H9 (cell line): ENCODE data around the gene RPP14. TPM values are rescaled to one million over a fixed set of nuclear protein-coding genes. Genes with fewer than 3 reads are reported as not detected.

ENCODE experiments used
- DNase-seq: peaks from one replicate; pipeline ENCODE4 v3.0.0-alpha.2; 2017
- H2AFZ ChIP-seq: one replicate; pipeline ENCODE4 v1.6.1; 2013; ENCODE audit warnings: mild to moderate bottlenecking, low read length, control low read depth, moderate library complexity
- H2AK5ac ChIP-seq: 2 replicates; pipeline ENCODE4 v1.6.1; 2013; ENCODE audit warnings: low read length, control low read depth, mixed read lengths; ENCODE audit not compliant: insufficient read length
- H2BK120ac ChIP-seq: one replicate; pipeline ENCODE4 v1.6.1; 2013; ENCODE audit warnings: low read depth, mild to moderate bottlenecking, low read length, control low read depth, inconsistent platforms; ENCODE audit not compliant: poor library complexity, severe bottlenecking
- H2BK12ac ChIP-seq: 2 replicates; pipeline ENCODE4 v1.6.1; 2013; ENCODE audit warnings: low read length, control low read depth, mixed read lengths, low read depth; ENCODE audit not compliant: insufficient read length
- H2BK15ac ChIP-seq: 2 replicates; pipeline ENCODE4 v1.6.1; 2013; ENCODE audit warnings: low read depth, low read length, control low read depth
- H2BK20ac ChIP-seq: one replicate; pipeline ENCODE4 v1.6.1; 2013; ENCODE audit warnings: low read depth, mild to moderate bottlenecking, low read length, control low read depth, inconsistent platforms; ENCODE audit not compliant: poor library complexity, severe bottlenecking
- H2BK5ac ChIP-seq: 2 replicates; pipeline ENCODE4 v1.6.1; 2013; ENCODE audit warnings: low read length, control low read depth, mixed read lengths; ENCODE audit not compliant: insufficient read length
- H3K14ac ChIP-seq: 2 replicates; pipeline ENCODE4 v1.6.1; 2013; ENCODE audit warnings: low read length, control low read depth; ENCODE audit not compliant: insufficient read depth
- H3K18ac ChIP-seq: 2 replicates; pipeline ENCODE4 v1.6.1; 2013; ENCODE audit warnings: low read depth, mild to moderate bottlenecking, mixed read lengths, low read length, control low read depth; ENCODE audit not compliant: insufficient read length
- H3K23ac ChIP-seq: 2 replicates; pipeline ENCODE4 v1.6.1; 2013; ENCODE audit warnings: low read length, control low read depth, mixed read lengths, low read depth; ENCODE audit not compliant: insufficient read length
- H3K23me2 ChIP-seq: 2 replicates; pipeline ENCODE4 v1.6.1; 2013; ENCODE audit warnings: low read depth, mild to moderate bottlenecking, mixed read lengths, low read length, control low read depth; ENCODE audit not compliant: insufficient read length, poor library complexity, severe bottlenecking
- H3K27ac ChIP-seq: 2 replicates; pipeline ENCODE4 v1.5.1; 2013; ENCODE audit warnings: low read length, control low read depth, mixed read lengths, low read depth; ENCODE audit not compliant: insufficient read length
- H3K27me3 ChIP-seq: 2 replicates; pipeline ENCODE4 v1.6.1; 2013; ENCODE audit warnings: low read length, control low read depth, inconsistent platforms; ENCODE audit not compliant: insufficient read depth
- H3K4ac ChIP-seq: 2 replicates; pipeline ENCODE4 v1.6.1; 2013; ENCODE audit warnings: low read depth, mild to moderate bottlenecking, control low read depth, inconsistent platforms, low read length, moderate library complexity
- H3K4me1 ChIP-seq: 2 replicates; pipeline ENCODE4 v1.6.1; 2013; ENCODE audit warnings: low read length, control low read depth, inconsistent platforms; ENCODE audit not compliant: insufficient read depth
- H3K4me2 ChIP-seq: 2 replicates; pipeline ENCODE4 v1.6.1; 2013; ENCODE audit warnings: low read length, control low read depth, mixed read lengths; ENCODE audit not compliant: insufficient read length, insufficient read depth
- H3K56ac ChIP-seq: 2 replicates; pipeline ENCODE4 v1.6.1; 2013; ENCODE audit warnings: low read depth, mild to moderate bottlenecking, mixed read lengths, low read length, control low read depth; ENCODE audit not compliant: insufficient read length
- H3K79me1 ChIP-seq: 2 replicates; pipeline ENCODE4 v1.6.1; 2013; ENCODE audit warnings: low read depth, mild to moderate bottlenecking, moderate library complexity, low read length, control low read depth, inconsistent platforms; ENCODE audit not compliant: insufficient read depth, poor library complexity, severe bottlenecking
- H3K79me2 ChIP-seq: 2 replicates; pipeline ENCODE4 v1.6.1; 2013; ENCODE audit warnings: low read length, control low read depth, inconsistent platforms; ENCODE audit not compliant: insufficient read depth
- H3K9ac ChIP-seq: 2 replicates; pipeline ENCODE4 v1.6.1; 2013; ENCODE audit warnings: low read length, control low read depth, mixed read lengths; ENCODE audit not compliant: insufficient read length; ENCODE audit errors: extremely low read depth
- H3K9me3 ChIP-seq: one replicate; pipeline ENCODE4 v1.6.1; 2013; ENCODE audit warnings: low read depth, low read length, inconsistent platforms; ENCODE audit not compliant: control insufficient read depth
- H3T11ph ChIP-seq: one replicate; pipeline ENCODE4 v1.6.1; 2013; ENCODE audit warnings: mild to moderate bottlenecking, low read length, control low read depth, inconsistent platforms
- H4K20me1 ChIP-seq: one replicate; pipeline ENCODE4 v1.6.1; 2013; ENCODE audit not compliant: control insufficient read depth, insufficient read length, insufficient read depth
- H4K5ac ChIP-seq: 2 replicates; pipeline ENCODE4 v1.6.1; 2013; ENCODE audit warnings: low read depth, mild to moderate bottlenecking, mixed read lengths, low read length, control low read depth; ENCODE audit not compliant: insufficient read length
- H4K8ac ChIP-seq: replicated peaks from 2 replicates; pipeline ENCODE4 v1.6.1; 2013; ENCODE audit warnings: low read length, control low read depth, mixed read lengths, low read depth; ENCODE audit not compliant: insufficient read length
- H4K91ac ChIP-seq: 2 replicates; pipeline ENCODE4 v1.6.1; 2013; ENCODE audit warnings: low read depth, mild to moderate bottlenecking, moderate library complexity, mixed read lengths, low read length, control low read depth; ENCODE audit not compliant: insufficient read length
- H3K27ac Mint-ChIP-seq, 3 experiments: 2 replicates in 2 of 3; 3 replicates in 1 of 3; pipeline ENCODE4 v1.8.0; 2020 to 2021; ENCODE audit warnings: mixed read lengths in 3 of 3, mild to moderate bottlenecking in 1 of 3, moderate library complexity in 1 of 3
- H3K27me3 Mint-ChIP-seq: 2 replicates; pipeline ENCODE4 v1.8.0; 2021; ENCODE audit warnings: low read depth, mild to moderate bottlenecking, moderate library complexity, mixed read lengths
- H3K36me3 Mint-ChIP-seq, 3 experiments: 2 replicates in 2 of 3; 3 replicates in 1 of 3; pipeline ENCODE4 v1.8.0; 2020 to 2021; ENCODE audit warnings: low read depth in 3 of 3, mixed read lengths in 3 of 3; ENCODE audit not compliant: insufficient read depth in 1 of 3
- H3K4me1 Mint-ChIP-seq, 2 experiments: 2 replicates each; pipeline ENCODE4 v1.8.0; 2020; ENCODE audit warnings: mixed read lengths in 2 of 2
- H3K4me3 Mint-ChIP-seq, 2 experiments: 2 replicates in 1 of 2; 3 replicates in 1 of 2; pipeline ENCODE4 v1.8.0; 2020 to 2021; ENCODE audit warnings: mild to moderate bottlenecking in 2 of 2, mixed read lengths in 2 of 2, moderate library complexity in 1 of 2
- H3K9me3 Mint-ChIP-seq, 2 experiments: 2 replicates in 1 of 2; 3 replicates in 1 of 2; pipeline ENCODE4 v1.8.0; 2020; ENCODE audit warnings: mild to moderate bottlenecking in 2 of 2, mixed read lengths in 2 of 2, moderate library complexity in 1 of 2
- WGBS: extraction: QIAGEN DNeasy Blood & Tissue Kit; methylation state at CpG from one replicate; pipeline ENCODE4 v1.1.7; 2013; ENCODE audit warnings: missing lambda C conversion rate, low lambda C conversion rate, mixed read lengths; ENCODE audit not compliant: insufficient read length; ENCODE audit errors: extremely low coverage; 5-methylcytosine and 5-hydroxymethylcytosine counted together
- total RNA-seq: library from RNA; stranded (reverse); gene quantifications from 2 replicates; pipeline ENCODE4 v1.2.1, GENCODE V29; 2021
- TF ChIP-seq, protein P1 (sequence below): fragments of 200-600 bp; sonication (generic); conservative IDR thresholded peaks from 3 replicates; pipeline ENCODE4 v1.8.0; 2021; ENCODE audit warnings: antibody characterized with exemption, mild to moderate bottlenecking

Gene RPP14
- total RNA-seq, 1 experiment from 2014 or later = 23.9 TPM

DNA sequence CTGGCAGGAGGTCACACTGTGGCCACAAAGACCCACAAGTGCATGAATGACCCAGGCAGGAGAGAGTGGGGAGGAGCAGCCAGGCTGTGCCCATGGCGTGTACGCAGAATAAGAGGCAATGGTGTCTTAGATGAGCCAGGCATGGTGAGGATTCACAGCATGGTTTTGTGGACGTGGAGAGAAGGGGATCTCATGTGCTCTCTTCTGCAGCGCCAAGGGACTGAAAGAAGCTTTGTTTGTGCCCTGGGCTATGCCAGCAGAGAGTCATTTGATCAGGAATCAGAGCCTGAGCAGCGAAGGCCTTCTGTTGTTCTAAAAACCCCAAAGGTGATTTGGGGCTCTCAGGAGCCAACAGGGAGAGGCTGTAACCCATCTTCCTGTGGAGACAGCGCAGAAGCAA is 18.7 kb upstream of the RPP14 start:
- H3K23me2 ChIP-seq = no peaks in the 10 kb centered on the region
- H3K27ac Mint-ChIP-seq = peak overlapping the region in 1 of 3 experiments; percentile 54; a peak in 1 of 7 replicates
- H2BK15ac ChIP-seq = no peak overlapping the region
- H2BK20ac ChIP-seq = no peak overlapping the region
- no peak overlapping the region for H3K4ac ChIP-seq
- no peak overlapping the region for H2AK5ac ChIP-seq
- H4K91ac ChIP-seq = no peak overlapping the region
- H3K4me3 Mint-ChIP-seq = no peak overlapping the region
- no peaks in the 10 kb centered on the region for H3K27me3 Mint-ChIP-seq
- no peaks in the 10 kb centered on the region for H3K27me3 ChIP-seq
- WGBS = no CpG with 5 or more reads among the region's 6 CpGs
- H3K9me3 Mint-ChIP-seq = peaks cover 14 to 18% of the 10 kb centered on the region in 2 experiments; a peak in 4 of 5 replicates
- no peak overlapping the region for H3K14ac ChIP-seq
- H3K56ac ChIP-seq = no peak overlapping the region
- no peaks in the 10 kb centered on the region for H3K4me1 ChIP-seq
- H3K79me1 ChIP-seq = no peaks in the 10 kb centered on the region
- no peak overlapping the region for H3K18ac ChIP-seq
- H3K23ac ChIP-seq = no peak overlapping the region
- peaks cover 3 to 17% (median 12%) of the 10 kb centered on the region in 3 experiments; a peak in 5 of 7 replicates for H3K36me3 Mint-ChIP-seq
- no peaks in the 10 kb centered on the region for H3K9me3 ChIP-seq
- H4K5ac ChIP-seq = no peak overlapping the region
- H3K27ac ChIP-seq = no peak overlapping the region
- no peak overlapping the region for H2BK120ac ChIP-seq
- H4K20me1 ChIP-seq = no peaks in the 10 kb centered on the region
- no peak overlapping the region for H4K8ac ChIP-seq
- TF ChIP-seq, protein P1, sequence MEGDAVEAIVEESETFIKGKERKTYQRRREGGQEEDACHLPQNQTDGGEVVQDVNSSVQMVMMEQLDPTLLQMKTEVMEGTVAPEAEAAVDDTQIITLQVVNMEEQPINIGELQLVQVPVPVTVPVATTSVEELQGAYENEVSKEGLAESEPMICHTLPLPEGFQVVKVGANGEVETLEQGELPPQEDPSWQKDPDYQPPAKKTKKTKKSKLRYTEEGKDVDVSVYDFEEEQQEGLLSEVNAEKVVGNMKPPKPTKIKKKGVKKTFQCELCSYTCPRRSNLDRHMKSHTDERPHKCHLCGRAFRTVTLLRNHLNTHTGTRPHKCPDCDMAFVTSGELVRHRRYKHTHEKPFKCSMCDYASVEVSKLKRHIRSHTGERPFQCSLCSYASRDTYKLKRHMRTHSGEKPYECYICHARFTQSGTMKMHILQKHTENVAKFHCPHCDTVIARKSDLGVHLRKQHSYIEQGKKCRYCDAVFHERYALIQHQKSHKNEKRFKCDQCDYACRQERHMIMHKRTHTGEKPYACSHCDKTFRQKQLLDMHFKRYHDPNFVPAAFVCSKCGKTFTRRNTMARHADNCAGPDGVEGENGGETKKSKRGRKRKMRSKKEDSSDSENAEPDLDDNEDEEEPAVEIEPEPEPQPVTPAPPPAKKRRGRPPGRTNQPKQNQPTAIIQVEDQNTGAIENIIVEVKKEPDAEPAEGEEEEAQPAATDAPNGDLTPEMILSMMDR = no peak
- H2AFZ ChIP-seq = no peak overlapping the region
- no peaks in the 10 kb centered on the region for H3K79me2 ChIP-seq
- no peak overlapping the region for H3K9ac ChIP-seq
- no peak for DNase-seq
- no peak overlapping the region for H2BK5ac ChIP-seq
- no peak overlapping the region for H3T11ph ChIP-seq
- H3K4me2 ChIP-seq = no peak overlapping the region
- H2BK12ac ChIP-seq = no peak overlapping the region
- no peaks in the 10 kb centered on the region for H3K4me1 Mint-ChIP-seq
